ENCODE results near the gene CC2D2B.

- TF ChIP-seq REST (IDR thresholded peaks at IDR 0.05; ENCODE audit: low read depth) (no peak), TCF12 (IDR thresholded peaks at IDR 0.05; ENCODE audit: low read depth) (no peak)
Measured at GRCh38 chr10:95925033-95925432, 17.3 kb downstream of the CC2D2B start.
